Fibroblast of lung (primary cell): Measurements from ENCODE around the gene CD6. TPM values are rescaled to one million over a fixed set of nuclear protein-coding genes. Genes with fewer than 3 reads are reported as not detected.

Source experiments
- DNase-seq, 2 donors: peaks; one replicate each; pipeline versions ENCODE4 v3.0.0 to v3.0.0-alpha.2; 2010; ENCODE audit warnings: low read depth in 2 of 2
- H2AFZ ChIP-seq: 2 replicates; pipeline ENCODE4 v1.5.1; 2012; ENCODE audit warnings: low read length, control low read depth, inconsistent platforms
- H3K27ac ChIP-seq: 2 replicates; pipeline ENCODE4 v1.5.1; 2011; ENCODE audit warnings: low read length, control low read depth; ENCODE audit not compliant: insufficient read depth
- H3K27me3 ChIP-seq: 2 replicates; pipeline ENCODE4 v1.5.1; 2011; ENCODE audit warnings: mild to moderate bottlenecking, low read length; ENCODE audit not compliant: control insufficient read depth, insufficient read depth
- H3K36me3 ChIP-seq: 2 replicates; pipeline ENCODE4 v1.5.1; 2011; ENCODE audit warnings: low read length; ENCODE audit not compliant: control insufficient read depth, insufficient read depth
- H3K4me1 ChIP-seq: 2 replicates; pipeline ENCODE4 v1.5.1; 2011; ENCODE audit warnings: low read length; ENCODE audit not compliant: control insufficient read depth, insufficient read depth; ENCODE audit errors: extremely low read depth
- H3K4me2 ChIP-seq: 2 replicates; pipeline ENCODE4 v1.5.1; 2011; ENCODE audit warnings: low read length, control low read depth; ENCODE audit not compliant: insufficient read depth; ENCODE audit errors: extremely low read depth
- H3K4me3 ChIP-seq, 4 experiments: fragments of 200-600 bp in 1 of 4; sonication (generic) in 1 of 4; replicated peaks in 1 of 4; 2 replicates each; pipeline ENCODE4 v1.5.1; 2011 to 2016; ENCODE audit warnings: low read length in 4 of 4, low read depth in 3 of 4, mild to moderate bottlenecking in 3 of 4, control low read depth in 2 of 4, inconsistent platforms in 1 of 4, mixed read lengths in 1 of 4; ENCODE audit not compliant: insufficient read depth in 1 of 4; ENCODE audit errors: control extremely low read depth in 1 of 4
- H3K79me2 ChIP-seq: 2 replicates; pipeline ENCODE4 v1.5.1; 2012; ENCODE audit warnings: mild to moderate bottlenecking, low read length, inconsistent platforms; ENCODE audit not compliant: control insufficient read depth, insufficient read depth
- H3K9ac ChIP-seq: 2 replicates; pipeline ENCODE4 v1.5.1; 2011; ENCODE audit warnings: mild to moderate bottlenecking, low read length, control low read depth; ENCODE audit not compliant: insufficient read depth
- H3K9me3 ChIP-seq: 2 replicates; pipeline ENCODE4 v1.5.1; 2012; ENCODE audit warnings: low read depth, low read length; ENCODE audit not compliant: control insufficient read depth, insufficient read depth
- H4K20me1 ChIP-seq: 2 replicates; pipeline ENCODE4 v1.5.1; 2011; ENCODE audit warnings: low read length; ENCODE audit not compliant: control insufficient read depth, insufficient read depth; ENCODE audit errors: extremely low read depth
- CTCF ChIP-seq, 2 donors: IDR thresholded peaks in 1 of 2; conservative IDR thresholded peaks in 1 of 2; 1 replicate in 1 of 2; 2 replicates in 1 of 2; pipeline ENCODE4 v1.5.1; 2011 to 2012; ENCODE audit warnings: low read length in 2 of 2, control low read depth in 1 of 2, inconsistent platforms in 1 of 2, low read depth in 1 of 2, mild to moderate bottlenecking in 1 of 2
- EZH2 ChIP-seq: IDR thresholded peaks from 2 replicates; pipeline ENCODE4 v1.5.1; 2012; ENCODE audit warnings: low read length, control low read depth, mild to moderate bottlenecking; ENCODE audit errors: missing control alignments
- polyA plus RNA-seq, 2 donors: library from polyadenylated mRNA; depleted of rRNA in 1 of 2; stranded (reverse) in 1 of 2; unstranded in 1 of 2; fragments of >200 nt; gene quantifications; 2 replicates each; pipeline ENCODE4 v1.2.1, GENCODE V29; 2011 to 2012; ENCODE audit warnings: missing spikeins in 1 of 2
- total RNA-seq: library from RNA; depleted of rRNA; stranded (reverse); fragments of >200 nt; gene quantifications from 2 replicates; pipeline ENCODE4 v1.2.1, GENCODE V29; 2014

CD6 gene
- total and polyA plus RNA-seq, 2 donors (not counting 1 experiment from before 2014, with no cell fraction given), result not detected

GRCh38 chr11:61028135-61028729, 56.8 kb downstream of the CD6 start:
- no peaks in the 10 kb centered on the region for H4K20me1 ChIP-seq
- peaks cover 7% of the 10 kb centered on the region for H3K27me3 ChIP-seq
- no peaks in the 10 kb centered on the region for H3K9me3 ChIP-seq
- H3K4me3 ChIP-seq, result no peak overlapping the region
- no peaks in the 10 kb centered on the region for H3K4me1 ChIP-seq
- DNase-seq, result no peak
- H3K4me2 ChIP-seq, result no peak overlapping the region
- H3K36me3 ChIP-seq, result no peaks in the 10 kb centered on the region
- H3K27ac ChIP-seq, result no peak overlapping the region
- no peak overlapping the region for H3K9ac ChIP-seq
- TF ChIP-seq CTCF (conservative IDR thresholded peaks at IDR 0.05 in 1 of 2, IDR thresholded peaks at IDR 0.05 in 1 of 2; ENCODE audit: low read depth in 1 of 2, low read length in 2 of 2) (no peak), EZH2 (no peak)
- H2AFZ ChIP-seq, result no peak overlapping the region
- no peaks in the 10 kb centered on the region for H3K79me2 ChIP-seq

GRCh38 chr11:61032824-61033223, 61.3 kb downstream of the CD6 start:
- Histone ChIP-seq H3K4me1 (no peaks in the 10 kb centered on the region), H2AFZ (no peak overlapping the region), H3K4me2 (no peak overlapping the region), H3K79me2 (no peaks in the 10 kb centered on the region), H3K9ac (no peak overlapping the region), H3K4me3 (no peak overlapping the region), H3K9me3 (no peaks in the 10 kb centered on the region), H4K20me1 (no peaks in the 10 kb centered on the region), H3K36me3 (no peaks in the 10 kb centered on the region), H3K27me3 (peaks cover 5% of the 10 kb centered on the region), H3K27ac (no peak overlapping the region)
- TF ChIP-seq EZH2 (no peak), CTCF (conservative IDR thresholded peaks at IDR 0.05 in 1 of 2, IDR thresholded peaks at IDR 0.05 in 1 of 2; ENCODE audit: low read depth in 1 of 2, low read length in 2 of 2) (no peak)
- no peak for DNase-seq

- H2AFZ ChIP-seq, result no peak overlapping the region
- no peaks in the 10 kb centered on the region for H3K9me3 ChIP-seq
- peaks cover 5% of the 10 kb centered on the region for H3K27me3 ChIP-seq
- no peak for DNase-seq
- H3K36me3 ChIP-seq, result no peaks in the 10 kb centered on the region
- no peaks in the 10 kb centered on the region for H3K79me2 ChIP-seq
- no peak overlapping the region for H3K4me3 ChIP-seq
- H3K4me2 ChIP-seq, result no peak overlapping the region
- H3K4me1 ChIP-seq, result no peaks in the 10 kb centered on the region
- no peak overlapping the region for H3K9ac ChIP-seq
- H3K27ac ChIP-seq, result no peak overlapping the region
- no peaks in the 10 kb centered on the region for H4K20me1 ChIP-seq
- TF ChIP-seq CTCF (conservative IDR thresholded peaks at IDR 0.05 in 1 of 2, IDR thresholded peaks at IDR 0.05 in 1 of 2; ENCODE audit: low read depth in 1 of 2, low read length in 2 of 2), result no peak
Measured at GRCh38 chr11:61033417-61033816, 61.9 kb downstream of the CD6 start.
